ENCODE results near the gene AFAP1. TPM values are rescaled to one million over a fixed set of nuclear protein-coding genes. Genes with fewer than 3 reads are reported as not detected.

The AFAP1 gene
- total and polyA plus RNA-seq, 2 of the 8 experiments (the other 6 are each of a cell fraction or from before 2014, with no cell fraction given): 3.6 to 18.2 TPM

DNA sequence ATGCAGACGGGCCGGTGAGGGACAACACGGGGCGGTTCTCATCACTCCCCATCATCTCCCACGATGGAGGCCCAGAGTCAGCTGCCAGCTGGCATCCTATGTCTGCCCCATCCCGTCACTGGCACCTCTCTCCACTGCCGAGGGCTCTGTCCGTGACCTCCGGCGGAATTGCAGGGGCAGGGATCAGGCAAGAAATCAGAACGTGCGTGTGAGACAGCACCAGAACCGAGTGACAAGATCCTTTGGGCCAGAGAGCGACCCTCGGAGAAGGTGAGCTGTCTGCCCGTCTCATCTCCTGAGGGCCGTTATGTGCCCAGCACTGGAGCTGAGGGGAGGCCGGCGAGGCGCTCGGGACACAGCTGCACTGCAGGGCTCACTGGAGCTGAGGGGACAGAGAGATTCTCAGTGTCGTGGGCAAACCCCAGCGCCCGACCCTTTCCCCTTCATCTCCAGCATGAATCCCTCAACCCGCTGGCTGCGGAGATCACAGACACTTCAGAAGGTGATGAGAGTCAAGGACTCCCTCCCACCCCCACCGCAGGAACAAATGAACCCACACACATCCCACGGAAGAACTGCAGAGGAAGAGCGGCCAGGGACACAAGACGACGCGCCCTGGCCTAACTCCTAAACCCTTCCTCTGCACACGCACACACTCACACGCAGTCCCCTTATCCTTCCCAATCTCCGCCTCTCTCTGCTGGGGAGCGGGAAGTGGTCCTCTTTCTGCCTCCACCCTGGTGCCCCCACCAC lies 128.7 kb downstream of the AFAP1 start:
- no peak overlapping the region; the same call in 1 of the 2 replicates for H4K8ac ChIP-seq (ENCODE audit: extremely low read depth, insufficient read depth, low read length)
- H3K4ac ChIP-seq (replicated peaks; ENCODE audit: insufficient read length, low read depth, low read length): no peak overlapping the region
- 86% methylated on average over 28 of the region's 36 CpGs; no CpG with 5 or more reads in 1 of the 2 experiments for WGBS, 2 experiments (ENCODE audit: extremely low coverage in 1 of 2, insufficient coverage in 1 of 2, insufficient read length in 1 of 2, insufficient replicate concordance in 2 of 2, low coverage in 1 of 2, low lambda C conversion rate in 2 of 2, missing lambda C conversion rate in 1 of 2)
- no peak for TF ChIP-seq SAP30 (IDR thresholded peaks at IDR 0.05; ENCODE audit: insufficient read depth, insufficient replicate concordance, low read length)
- TF ChIP-seq CBX5 (IDR thresholded peaks at IDR 0.05; ENCODE audit: low read depth, low read length): no peak
- TF ChIP-seq SRF (IDR thresholded peaks at IDR 0.05; ENCODE audit: low read depth, low read length): no peak
- no peak for TF ChIP-seq EGR1 (IDR thresholded peaks at IDR 0.05; ENCODE audit: borderline replicate concordance, low read depth, low read length)
- TF ChIP-seq CHD2 (IDR thresholded peaks at IDR 0.05; ENCODE audit: low read length): no peak
- no peak for TF ChIP-seq BCL11A (IDR thresholded peaks at IDR 0.05; ENCODE audit: low read depth in 2 of 2, low read length in 2 of 2)
- no peak for TF ChIP-seq ZNF274 (IDR thresholded peaks at IDR 0.05; ENCODE audit: borderline replicate concordance, extremely low read depth, low read length)
- no peak for TF ChIP-seq SUZ12 (IDR thresholded peaks at IDR 0.05; ENCODE audit: low read length)
- no peak for TF ChIP-seq USF2 (IDR thresholded peaks at IDR 0.05; ENCODE audit: low read length)
- H3K9ac ChIP-seq (replicated peaks in 1 of 4; ENCODE audit: extremely low read depth in 1 of 4, low read depth in 3 of 4, low read length in 3 of 4): 0 out of 7 replicates have a peak overlapping the region, but pooled peaks of 1 of the 4 experiments have one; percentile 30
- H3K9me3 ChIP-seq (ENCODE audit: insufficient read depth in 2 of 2, low read depth in 1 of 2, low read length in 1 of 2): no peaks in the 10 kb centered on the region
- H2AFZ ChIP-seq (ENCODE audit: low read length): no peak overlapping the region
- POLR2A ChIA-PET (ENCODE audit: partially characterized antibody): no interaction called here
- H3K79me2 ChIP-seq (ENCODE audit: control insufficient read depth in 1 of 2, insufficient read depth in 2 of 2, low read length in 2 of 2): no peaks in the 10 kb centered on the region
- no peak overlapping the region for H3K14ac ChIP-seq (ENCODE audit: insufficient read length)
- H3K36me3 ChIP-seq (ENCODE audit: control insufficient read depth in 2 of 4, insufficient read depth in 4 of 4, low read length in 3 of 4): peaks cover 0 to 13% (median 3%) of the 10 kb centered on the region in 4 experiments; a peak in 4 of 8 replicates
- CTCF ChIA-PET (ENCODE audit: partially characterized antibody): interaction anchor here (1.1 to 2.1 kb wide), 3 partner anchors 9 to 32 kb away, joined by 3 to 10 read pairs (median 6); no protein-coding TSS in a partner anchor
- H3K18ac ChIP-seq (ENCODE audit: extremely low read depth, low read length): no peak overlapping the region
- no peak overlapping the region for H4K91ac ChIP-seq (replicated peaks; ENCODE audit: insufficient read length, low read length)
- no peaks in the 10 kb centered on the region for H3K23me2 ChIP-seq (ENCODE audit: low read depth, low read length)
- no peaks in the 10 kb centered on the region for H4K20me1 ChIP-seq (replicated peaks in 1 of 2; ENCODE audit: control insufficient read depth in 1 of 2, insufficient read depth in 2 of 2, low read length in 2 of 2)
- H4K5ac ChIP-seq (ENCODE audit: insufficient read length, low read depth, low read length): no peak overlapping the region
- H3K4me1 ChIP-seq (replicated peaks in 1 of 4; ENCODE audit: control insufficient read depth in 3 of 4, insufficient read depth in 4 of 4, low read length in 3 of 4): peaks cover 3 to 25% (median 17%) of the 10 kb centered on the region in 4 experiments
- no peaks in the 10 kb centered on the region; the same call in 1 of the 2 replicates for H3K79me1 ChIP-seq (ENCODE audit: low read depth, low read length)
- no peak overlapping the region for H2BK20ac ChIP-seq (ENCODE audit: low read length)
- H2BK12ac ChIP-seq (ENCODE audit: low read depth, low read length): 0 out of 2 replicates have a peak overlapping the region, but pooled peaks have one; percentile 27
- no peak overlapping the region for H3K23ac ChIP-seq (ENCODE audit: insufficient read length)
- no peak overlapping the region; the same call in 1 of the 2 replicates for H3K27ac ChIP-seq (ENCODE audit: low read depth, low read length)
- no peak overlapping the region for H2BK5ac ChIP-seq (ENCODE audit: low read depth, low read length)
- no peak overlapping the region for H3K56ac ChIP-seq (replicated peaks; ENCODE audit: insufficient read length, low read depth, low read length)
- H3K4me3 ChIP-seq (ENCODE audit: extremely low read depth in 1 of 4, insufficient read depth in 2 of 4, low read depth in 3 of 4, low read length in 4 of 4): no peak overlapping the region
- H3K4me2 ChIP-seq (ENCODE audit: insufficient read depth in 1 of 2, low read depth in 2 of 2, low read length in 2 of 2): no peak overlapping the region
- 0 out of 2 replicates have a peak overlapping the region, but pooled peaks have one; percentile 16 for H2BK15ac ChIP-seq (ENCODE audit: low read length)
- no peak overlapping the region for H2AK5ac ChIP-seq (ENCODE audit: low read depth, low read length)
- DNase-seq (ENCODE audit: low read depth in 1 of 2, low spot score in 2 of 2): no peak
- no peak overlapping the region for H2BK120ac ChIP-seq (replicated peaks; ENCODE audit: low read depth, low read length)
- FAIRE-seq: no peak
- no peaks in the 10 kb centered on the region for H3K27me3 ChIP-seq (replicated peaks in 1 of 4; ENCODE audit: control insufficient read depth in 3 of 4, extremely low read depth in 1 of 4, insufficient read depth in 3 of 4, low read length in 3 of 4)

Measured in H1 (cell line).